HG03064 (cell line): ENCODE results near the gene ADCK1.
"Not testable (repeated sequence)": the region's sequence is repeated elsewhere in the genome, so short reads cannot be mapped to it uniquely, and the experiment has no call there.

Experiments
- ATAC-seq: cut with Tn5 transposase; IDR thresholded peaks from one replicate; pipeline ENCODE4 v1.9.1; 2021; ENCODE audit warnings: low read depth; ENCODE audit not compliant: unreplicated experiment

The ADCK1 gene

DNA sequence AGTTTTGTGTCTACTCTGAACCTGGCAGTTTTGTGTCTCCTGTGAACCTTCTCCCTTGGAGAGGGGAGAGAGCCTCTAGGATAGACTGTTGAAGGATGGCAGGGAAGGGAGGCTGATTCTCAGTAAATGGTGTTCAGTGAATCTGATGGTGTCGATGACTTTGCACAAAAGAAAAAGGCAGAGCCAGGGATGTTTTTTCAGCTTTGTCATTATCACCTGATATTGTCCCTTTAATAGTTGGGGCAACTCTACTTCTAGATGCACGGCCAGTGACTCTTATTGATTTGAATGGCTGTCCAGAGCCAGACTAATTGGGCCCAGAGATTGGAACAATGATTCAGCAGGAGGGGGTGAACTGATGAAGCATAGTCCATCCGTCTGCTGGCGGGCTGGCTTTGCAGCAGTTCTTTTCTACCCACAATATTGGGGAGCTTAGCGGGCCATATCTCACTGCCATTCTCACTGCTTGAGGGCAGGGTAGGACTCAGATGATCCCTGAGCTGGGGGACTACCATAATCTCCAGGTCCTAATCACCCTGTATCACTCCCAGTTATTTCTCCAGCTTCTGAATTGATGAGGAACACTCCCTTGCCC lies 93.1 kb downstream of the ADCK1 start:
- ATAC-seq: no peak

DNA sequence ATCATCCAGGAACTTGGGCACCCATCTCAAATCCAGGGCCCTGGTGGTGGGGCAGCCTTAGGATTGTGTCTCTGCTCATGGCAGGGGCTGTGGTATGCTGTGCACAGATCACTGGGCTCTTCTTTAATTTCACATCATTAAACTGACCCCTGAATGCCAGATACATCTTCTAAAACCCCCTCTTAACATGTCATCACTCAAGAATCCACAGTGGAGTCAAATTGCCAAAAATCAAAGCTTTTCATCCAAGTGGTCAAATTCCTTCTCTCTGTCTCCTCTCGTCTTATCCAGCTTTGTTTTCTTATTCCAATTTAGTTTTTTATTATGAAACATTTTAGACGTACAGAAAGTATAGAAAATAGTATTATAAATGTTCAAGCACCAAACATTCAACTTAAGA lies 97.5 kb downstream of the ADCK1 start:
- ATAC-seq: no peak

DNA sequence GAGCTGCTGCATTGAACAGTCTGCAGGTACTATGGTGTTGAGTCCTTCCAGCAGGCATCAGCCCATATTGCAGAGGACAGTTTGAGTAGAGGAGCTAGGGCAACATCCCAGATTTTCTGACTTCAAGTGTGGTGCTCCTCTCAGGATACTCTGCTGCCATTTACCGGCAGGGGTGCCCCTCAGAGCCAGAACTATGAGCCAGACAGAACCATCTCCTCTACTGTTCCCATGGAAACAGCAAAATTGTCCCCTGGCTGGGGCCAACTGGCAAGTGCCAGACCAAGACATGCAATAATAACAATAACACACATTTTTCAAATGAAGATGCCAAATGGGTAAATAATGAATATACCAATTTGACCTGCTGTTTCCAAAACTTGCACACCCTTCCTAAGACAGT lies 102.9 kb downstream of the ADCK1 start:
- ATAC-seq: no peak

DNA sequence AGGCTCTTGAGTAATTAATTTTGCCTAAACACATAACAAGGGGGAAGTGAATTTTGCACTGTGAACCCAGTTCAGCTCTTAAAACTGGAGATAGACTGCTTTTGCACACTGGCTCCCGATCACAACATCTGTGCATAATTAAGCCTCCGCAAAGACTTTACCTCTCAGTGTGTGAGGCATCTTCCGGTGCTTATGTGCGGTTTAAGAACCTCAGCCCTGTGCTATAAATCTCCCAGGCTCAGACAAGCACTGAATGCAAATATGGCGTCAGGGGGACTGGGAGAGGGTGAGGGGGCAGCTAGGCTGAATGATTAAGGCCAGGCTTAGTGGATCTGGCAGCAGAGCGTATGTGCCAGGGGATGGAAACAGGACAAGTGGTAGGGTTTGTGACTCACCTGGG lies 103.3 kb downstream of the ADCK1 start:
- no peak for ATAC-seq

DNA sequence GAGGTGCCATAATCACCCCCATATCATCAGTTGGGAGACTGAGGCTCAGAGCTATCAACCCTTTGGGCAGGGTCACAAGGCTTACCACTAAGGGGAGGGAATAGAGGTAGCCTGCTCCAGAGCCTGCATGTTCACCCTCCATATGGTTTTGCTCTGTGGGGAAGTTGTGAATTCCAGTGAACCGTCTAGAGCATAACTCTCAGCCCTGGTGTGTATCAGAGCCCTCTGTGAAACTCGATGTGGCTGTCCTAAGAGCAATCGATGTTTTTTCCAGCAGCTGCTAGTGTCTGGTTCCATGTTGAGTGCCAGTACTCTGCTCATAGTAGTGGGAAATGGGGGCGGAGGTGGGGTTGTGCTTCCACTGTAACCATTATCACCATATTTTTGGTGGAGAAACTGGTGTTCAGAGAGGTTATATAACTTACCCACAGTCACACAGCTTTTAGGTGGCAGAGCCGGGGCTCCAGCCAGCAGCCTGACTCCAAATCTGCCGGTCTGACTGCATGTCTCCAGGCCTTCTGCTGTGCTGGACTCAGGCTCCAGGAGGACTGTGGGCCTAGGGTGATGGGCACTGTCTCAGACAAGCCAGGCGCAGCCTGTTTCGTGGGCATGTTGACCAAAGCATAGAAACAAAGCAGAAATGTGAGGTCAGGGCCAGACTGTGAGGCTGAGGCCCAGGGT lies 104.2 kb downstream of the ADCK1 start:
- no peak for ATAC-seq

DNA sequence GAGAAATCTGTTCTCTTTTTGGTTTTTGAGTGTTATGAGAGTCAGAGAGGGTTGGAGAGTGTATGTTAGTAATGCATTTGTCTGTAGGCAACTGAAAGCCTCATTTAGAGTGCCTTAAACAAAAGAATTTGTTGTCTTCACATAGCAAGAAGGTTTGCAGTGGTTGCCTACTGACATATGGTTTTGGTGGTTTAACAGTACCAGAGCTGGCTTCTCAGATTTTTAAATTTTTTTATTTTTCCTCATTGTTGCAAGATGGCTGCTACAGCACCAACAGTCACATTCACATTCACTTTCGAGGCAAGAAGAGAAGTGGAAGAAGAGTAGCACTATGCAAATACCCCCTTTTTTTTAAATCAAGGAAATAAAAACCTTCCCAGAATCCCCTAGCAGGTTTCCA lies 106.5 kb downstream of the ADCK1 start:
- ATAC-seq: no peak

DNA sequence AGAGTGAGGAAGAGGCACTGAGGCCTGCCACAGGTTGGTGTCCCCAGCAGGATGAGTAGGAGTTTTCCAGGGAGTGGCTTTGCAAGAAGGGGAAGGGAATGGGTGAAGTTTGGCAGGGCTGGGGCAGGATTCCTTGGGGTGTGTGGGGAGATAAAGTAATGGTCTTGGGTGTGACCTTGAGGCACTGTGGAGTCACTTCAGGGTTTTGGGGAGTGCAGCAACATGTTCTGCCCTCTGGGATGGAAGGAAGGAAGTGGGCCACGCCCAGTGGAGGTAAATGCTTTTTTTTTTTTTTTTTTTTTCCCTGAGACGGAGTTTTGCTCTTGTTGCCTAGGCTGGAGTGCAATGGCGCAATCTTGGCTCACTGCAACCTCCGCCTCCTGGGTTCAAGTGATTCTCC lies 108.9 kb downstream of the ADCK1 start:
- ATAC-seq: no peak

DNA sequence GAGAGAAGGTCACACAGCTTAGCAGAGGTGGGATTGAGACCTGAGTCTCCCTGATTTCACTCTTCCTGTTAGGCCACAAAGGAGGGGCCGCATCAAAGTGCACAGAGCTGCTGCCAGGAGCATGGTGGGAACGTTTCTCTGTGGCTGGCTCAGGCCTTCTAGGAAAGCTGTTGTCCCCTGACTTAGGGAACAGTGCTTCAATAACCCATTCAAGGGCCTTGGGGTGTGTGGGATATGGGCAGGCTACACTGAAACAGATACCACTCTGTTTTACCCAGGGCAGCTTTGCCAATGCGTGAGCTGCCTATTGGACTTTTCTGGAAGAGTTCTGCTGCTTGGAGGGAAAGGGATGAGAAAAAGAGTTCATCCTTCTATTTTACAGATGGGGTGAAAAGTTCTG lies 110.0 kb downstream of the ADCK1 start:
- no peak for ATAC-seq

DNA sequence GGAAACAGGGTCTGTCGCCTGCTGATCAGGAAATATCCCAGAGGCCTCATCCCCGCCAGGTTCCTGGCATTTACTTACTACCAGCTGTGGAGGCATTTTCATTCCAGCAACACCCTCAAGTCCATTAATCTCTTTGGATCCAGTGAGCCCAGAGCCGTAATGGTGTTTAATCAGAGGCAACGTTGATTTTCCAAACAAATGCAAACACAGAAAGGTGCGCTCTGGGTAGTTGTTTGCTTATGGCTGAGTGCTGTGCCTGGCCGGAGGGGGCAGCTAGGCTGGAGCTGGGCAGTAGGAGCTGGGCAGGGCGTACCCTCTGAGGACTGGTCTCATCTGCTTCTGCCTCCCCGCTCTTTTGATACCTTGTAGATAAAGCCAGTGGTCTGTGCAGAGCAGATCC lies 110.6 kb downstream of the ADCK1 start:
- ATAC-seq: no peak

DNA sequence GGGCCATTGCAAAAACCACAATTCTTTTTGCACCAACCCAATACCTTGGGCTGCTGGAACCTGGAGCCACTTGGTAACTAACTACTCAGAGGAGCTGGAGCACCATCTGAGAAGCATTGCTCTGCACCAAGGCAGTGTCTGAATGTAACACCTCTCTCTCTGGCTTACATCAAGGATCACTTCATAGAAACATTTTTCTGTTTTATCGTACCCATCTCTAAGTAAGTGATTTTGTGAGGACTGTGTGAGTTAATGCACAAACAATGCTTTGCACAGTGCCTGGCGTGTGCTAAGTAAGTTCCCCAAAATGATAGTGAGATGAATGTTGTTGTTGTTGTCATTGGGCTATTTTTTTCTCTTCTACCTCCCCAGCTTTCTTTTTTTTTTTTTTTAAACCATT lies 111.4 kb downstream of the ADCK1 start:
- no peak for ATAC-seq

DNA sequence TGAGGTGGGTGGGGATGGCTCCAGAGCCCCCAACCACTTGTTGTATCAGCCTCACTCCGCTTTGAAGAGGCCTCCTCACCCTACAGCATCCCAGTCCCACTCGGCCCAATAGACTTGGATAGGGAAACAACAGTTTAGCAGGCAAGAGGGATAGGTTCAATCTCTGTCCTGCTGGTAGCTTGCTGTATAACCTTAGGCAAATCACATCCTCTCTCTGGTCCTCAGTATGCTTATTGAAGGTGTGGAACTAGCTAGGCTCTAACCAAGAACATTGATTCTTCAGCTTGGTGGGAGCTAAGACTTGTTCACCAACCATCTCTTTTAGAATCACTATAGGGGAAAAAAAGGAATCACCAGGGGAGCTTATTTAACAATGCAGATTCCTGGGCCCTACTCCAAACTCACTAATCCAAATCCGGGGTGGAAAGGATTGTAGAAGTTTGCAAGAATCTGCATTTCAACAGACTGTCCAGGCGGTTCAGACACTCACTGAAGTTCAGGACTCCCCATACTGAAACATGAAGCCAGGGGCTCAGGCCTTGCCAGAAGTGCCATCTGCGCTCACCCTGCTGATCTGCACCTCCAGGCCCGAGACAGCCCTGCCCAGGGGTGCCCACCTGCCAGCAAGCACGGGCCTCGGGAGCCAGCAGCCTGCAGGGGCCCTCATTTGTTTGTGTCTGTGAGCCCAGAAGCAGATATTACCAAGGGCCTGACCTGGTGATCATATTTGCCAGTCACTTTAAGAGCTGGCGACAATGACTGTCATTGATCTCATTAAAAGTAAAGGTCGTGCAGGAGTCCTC lies 113.0 kb downstream of the ADCK1 start:
- no peak for ATAC-seq

DNA sequence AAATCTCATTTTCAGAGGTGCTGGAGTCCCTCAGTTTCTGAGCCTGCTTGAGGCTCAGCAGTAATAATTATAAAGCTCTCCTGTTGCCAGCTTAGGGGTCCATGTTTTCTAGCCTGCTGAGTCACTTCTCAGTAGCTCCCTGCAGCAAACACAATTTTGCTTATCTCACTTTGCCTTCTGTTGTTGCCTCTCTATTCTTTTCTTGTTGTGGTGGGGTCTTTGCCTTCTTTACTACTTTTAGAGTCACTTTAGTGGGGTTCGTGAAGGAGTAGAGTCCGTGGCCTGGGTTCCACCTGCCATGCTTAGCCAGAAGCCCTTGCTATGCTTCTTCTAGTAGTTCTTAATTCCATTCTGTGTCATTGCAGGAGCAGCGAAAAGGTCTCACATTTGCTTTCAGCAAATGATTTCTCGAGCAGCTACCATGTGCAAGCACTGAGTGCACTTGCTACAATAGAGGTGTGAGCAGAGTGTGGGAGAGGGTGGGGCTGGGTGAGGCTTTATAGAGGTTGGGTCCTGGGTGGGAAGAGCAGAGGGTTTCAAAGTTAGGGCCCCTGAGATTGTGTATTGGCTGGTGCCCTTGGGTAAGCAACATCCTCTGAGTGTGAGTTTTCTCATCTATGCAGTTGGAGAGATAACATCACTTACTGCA lies 114.3 kb downstream of the ADCK1 start:
- ATAC-seq: no peak

DNA sequence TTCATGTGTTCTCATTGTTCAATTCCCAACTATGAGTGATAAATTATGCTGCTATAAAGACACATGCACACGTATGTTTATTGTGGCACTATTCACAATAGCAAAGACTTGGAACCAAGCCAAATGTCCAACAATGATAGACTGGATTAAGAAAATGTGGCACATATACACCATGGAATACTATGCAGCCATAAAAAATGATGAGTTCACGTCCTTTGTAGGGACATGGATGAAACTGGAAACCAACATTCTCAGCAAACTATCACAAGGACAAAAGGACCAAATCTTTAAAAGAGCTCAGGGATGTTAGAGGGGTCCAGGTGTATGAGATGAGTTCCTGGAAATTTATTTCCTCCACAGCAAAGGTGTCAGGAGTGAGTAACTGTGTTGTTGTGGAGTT lies 115.5 kb downstream of the ADCK1 start:
- not testable (repeated sequence) for ATAC-seq

DNA sequence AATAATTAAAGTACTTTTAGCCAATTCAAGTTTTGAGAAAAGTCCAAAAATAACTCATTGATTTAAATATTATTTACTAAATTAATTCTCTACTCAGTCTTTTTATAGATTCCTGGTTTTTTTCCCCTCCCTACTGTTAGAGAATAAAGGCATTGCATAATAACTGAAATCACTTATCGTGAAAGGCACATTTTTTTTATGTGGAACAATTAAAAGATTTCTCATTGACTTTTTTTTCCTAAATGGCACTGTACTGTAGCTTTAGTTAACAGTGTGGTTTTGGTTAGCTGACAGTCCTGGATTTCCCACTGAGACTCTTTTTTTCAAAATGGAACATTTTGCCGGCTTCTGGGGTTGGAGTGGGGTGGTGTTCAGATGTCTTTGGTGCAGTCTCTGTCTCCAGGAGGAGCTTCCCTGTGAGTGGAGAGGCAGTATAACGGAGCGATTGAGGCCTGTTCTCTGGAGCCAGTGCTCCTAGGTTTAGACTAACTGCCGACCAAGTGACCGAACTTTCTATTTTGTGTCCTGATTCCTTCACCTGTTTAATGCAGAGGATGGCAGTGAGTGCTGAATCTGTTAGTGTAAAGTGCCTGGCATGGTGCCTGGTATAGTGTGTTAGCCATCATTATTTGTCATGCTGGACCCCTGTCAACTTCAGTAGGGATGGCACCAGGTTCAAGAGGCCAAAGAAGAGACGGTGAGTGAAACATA lies 117.7 kb downstream of the ADCK1 start:
- ATAC-seq: no peak

DNA sequence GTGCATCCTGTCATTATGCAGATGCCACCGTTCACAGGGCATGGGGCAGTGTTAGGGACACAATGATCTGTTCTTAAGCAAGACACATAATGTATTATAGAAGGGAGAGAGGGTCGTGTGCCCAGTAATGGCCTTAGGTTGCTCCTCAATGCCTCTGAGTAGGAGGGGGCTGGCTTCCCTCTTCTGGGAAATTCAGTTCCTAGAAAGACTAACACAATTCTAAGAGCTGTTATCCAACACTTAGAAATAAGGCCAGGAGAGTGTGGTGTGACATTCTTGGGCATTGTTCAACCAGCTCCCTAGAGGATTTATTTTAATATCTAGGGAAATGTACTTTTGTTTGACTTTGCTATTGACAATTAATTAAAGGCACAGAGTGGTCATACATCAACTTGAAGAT lies 118.5 kb downstream of the ADCK1 start:
- no peak for ATAC-seq

DNA sequence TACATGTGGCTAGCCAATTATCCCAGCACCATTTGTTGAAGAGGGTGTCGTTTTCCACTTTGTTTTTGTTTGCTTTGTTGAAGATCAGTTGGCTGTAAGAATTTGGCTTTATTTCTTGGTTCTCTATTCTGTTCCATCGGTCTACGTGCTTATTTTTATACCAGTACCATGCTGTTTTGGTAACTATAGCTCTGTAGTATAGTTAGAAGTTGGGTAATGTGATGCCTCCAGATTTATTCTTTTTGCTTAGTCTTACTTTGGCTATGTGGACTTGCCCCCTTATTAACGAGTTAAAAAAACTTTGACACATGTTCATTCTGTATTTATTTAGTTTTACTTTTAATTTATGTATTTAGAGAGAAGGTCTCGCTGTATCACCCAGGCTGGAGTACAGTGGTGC lies 120.4 kb downstream of the ADCK1 start:
- no peak for ATAC-seq

DNA sequence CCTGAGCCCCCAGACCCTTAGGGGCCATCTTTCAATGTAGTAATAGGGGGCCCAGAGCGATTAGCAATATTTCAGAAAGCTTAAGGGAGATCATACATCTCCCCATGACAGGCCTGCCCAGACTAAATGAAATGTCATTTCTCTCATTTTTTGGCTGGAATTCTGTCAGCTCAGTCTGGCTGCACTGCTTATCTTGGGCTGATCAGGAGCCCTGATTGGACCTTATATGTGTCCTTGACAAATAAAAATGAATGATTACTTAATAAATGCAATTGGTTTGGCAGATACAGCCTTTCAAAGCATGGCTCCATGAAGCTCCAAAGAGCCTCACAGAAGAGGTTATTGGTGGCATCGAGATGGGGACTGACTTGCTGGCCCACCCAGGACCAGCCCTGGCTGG lies 121.9 kb downstream of the ADCK1 start:
- no peak for ATAC-seq

DNA sequence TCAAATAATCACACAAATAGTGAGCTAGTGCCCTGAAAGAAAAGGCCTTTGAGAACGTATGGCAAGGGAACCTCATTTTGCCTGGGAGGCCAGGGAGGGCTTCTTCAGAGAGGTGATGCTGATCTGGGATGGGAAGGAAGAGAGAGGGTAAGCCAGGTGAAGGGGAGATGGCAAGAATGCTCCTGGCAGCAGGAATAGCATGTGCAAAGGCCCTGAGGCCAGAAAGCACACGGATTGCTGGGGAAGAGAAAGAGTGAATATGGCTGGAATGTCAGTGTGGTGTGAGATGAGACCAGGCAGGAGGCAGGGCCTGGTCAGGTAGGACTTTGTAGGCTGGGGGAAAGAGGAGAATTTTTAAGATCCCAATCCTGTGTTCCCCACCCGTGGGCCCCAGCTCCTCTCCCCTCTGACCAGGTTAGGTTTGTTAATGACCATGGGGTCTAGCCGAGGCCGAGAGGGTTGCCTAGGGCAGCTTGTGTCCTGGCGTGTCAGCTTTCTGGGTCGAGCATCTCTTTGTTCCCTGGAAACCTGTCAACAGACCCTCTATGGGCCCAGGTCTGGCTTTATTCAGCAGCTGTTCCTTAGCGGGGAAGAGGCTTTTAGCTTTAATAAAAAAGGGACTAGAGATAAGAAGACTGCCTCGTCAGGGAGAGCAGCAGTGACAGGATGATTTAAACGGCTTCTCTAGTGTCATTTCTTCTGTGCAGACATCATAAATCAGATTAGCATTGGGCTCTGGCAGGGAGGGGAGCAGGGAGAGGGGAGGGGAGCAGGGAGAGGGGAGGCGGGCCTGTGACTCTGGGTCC lies 123.4 kb downstream of the ADCK1 start:
- no peak for ATAC-seq

DNA sequence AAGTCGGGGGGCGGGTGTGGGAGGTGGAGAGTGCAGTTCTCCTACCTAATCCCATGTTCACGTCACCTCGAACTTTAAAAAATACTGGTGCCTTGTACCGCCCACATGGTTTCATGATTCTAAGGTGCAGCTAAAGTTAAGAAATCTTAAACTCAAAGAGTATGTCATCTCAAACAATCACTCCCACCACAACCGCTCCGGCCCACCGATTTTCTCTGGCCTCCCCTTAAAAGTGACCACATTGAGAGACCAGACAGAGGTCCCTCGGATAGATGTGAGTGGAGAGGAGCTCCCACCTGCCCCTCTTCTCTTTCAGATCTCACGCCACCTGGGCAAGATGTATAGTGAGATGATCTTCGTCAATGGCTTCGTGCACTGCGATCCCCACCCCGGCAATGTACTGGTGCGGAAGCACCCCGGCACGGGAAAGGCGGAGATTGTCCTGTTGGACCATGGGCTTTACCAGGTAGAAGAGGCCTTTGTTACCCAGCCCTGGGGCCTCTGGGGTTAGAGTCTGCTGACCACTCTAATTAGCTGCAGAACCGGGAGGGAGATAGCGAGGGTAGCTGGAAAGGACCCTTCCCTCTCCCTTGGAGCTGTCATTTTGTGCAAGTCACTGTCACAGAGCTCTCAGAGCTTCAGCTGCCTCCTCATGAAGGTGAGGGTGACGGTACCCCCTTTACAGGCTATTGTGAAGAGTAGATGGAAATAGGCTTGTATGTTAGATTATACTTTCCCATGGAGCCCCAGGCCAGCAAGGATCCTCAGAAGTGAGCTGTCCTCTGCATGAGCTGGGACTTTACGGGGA lies 124.4 kb downstream of the ADCK1 start:
- ATAC-seq: no peak
